ENCODE data around the gene CACNA1B.

DNA sequence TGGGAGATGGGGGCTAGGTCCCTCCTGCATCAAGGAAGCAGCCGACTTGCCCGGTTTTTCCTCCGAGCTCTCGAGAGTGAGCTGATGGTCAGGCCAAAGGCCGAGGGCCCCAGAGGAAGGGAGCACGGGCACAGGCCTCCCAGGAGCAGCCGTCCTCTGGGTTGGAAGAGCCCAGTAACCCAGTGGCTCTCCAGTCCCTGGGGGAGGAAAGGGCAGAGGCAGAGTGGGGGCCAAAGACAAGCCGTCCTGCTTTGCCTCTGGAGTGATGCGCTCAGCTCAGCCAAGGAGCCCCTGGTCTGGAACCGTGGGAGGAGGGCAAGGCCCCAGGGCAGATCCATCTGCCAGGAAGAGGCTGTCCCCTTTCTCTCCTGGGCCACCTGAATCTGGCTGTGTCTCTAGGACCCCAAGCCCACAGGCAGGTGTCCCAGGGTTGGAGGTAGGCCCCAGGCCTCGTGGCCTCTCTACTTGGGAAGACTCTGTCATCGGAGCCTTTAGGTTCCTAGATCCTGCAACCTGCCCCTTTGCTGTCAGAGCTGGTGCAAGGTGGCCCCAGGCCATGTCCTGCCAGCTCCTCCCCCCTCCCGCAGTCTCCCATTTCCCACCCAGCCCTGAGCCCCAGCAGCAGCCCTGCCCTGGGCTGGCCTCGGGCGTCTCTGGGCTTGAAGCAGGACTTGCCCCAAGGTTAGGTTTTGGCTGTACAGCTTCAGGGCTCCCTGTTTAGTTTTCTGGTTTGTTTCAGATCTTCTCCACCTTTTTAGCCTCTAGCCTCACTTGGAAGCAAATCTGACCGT lies 224.1 kb downstream of the CACNA1B start:
- TF ChIP-seq POLR2A (IDR thresholded peaks at IDR 0.05), result no peak
- TF ChIP-seq, protein P1, sequence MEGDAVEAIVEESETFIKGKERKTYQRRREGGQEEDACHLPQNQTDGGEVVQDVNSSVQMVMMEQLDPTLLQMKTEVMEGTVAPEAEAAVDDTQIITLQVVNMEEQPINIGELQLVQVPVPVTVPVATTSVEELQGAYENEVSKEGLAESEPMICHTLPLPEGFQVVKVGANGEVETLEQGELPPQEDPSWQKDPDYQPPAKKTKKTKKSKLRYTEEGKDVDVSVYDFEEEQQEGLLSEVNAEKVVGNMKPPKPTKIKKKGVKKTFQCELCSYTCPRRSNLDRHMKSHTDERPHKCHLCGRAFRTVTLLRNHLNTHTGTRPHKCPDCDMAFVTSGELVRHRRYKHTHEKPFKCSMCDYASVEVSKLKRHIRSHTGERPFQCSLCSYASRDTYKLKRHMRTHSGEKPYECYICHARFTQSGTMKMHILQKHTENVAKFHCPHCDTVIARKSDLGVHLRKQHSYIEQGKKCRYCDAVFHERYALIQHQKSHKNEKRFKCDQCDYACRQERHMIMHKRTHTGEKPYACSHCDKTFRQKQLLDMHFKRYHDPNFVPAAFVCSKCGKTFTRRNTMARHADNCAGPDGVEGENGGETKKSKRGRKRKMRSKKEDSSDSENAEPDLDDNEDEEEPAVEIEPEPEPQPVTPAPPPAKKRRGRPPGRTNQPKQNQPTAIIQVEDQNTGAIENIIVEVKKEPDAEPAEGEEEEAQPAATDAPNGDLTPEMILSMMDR (IDR thresholded peaks at IDR 0.05), result no peak
- no peak for TF ChIP-seq POLR2AphosphoS5 (IDR thresholded peaks at IDR 0.05; ENCODE audit: insufficient read depth in 1 of 2, low read depth in 1 of 2)

Measured in vagina (tissue), 2 donors.